GM23338 (cell line): ENCODE data around the gene HSP90AB1. TPM values are rescaled to one million over a fixed set of nuclear protein-coding genes. Genes with fewer than 3 reads are reported as not detected.
A peak's percentile ranks its signal among the peaks of the same experiment; 100 is the strongest.

Experiments
- ATAC-seq: fragments of 200-7000 bp; cut with Tn5 transposase; 3 replicates; pipeline ENCODE4 v1.9.1; 2020
- DNase-seq: peaks from one replicate; pipeline ENCODE4 v3.0.0-alpha.2; 2015; ENCODE audit warnings: low spot score
- H2AFZ ChIP-seq: fragments of 200-600 bp; sonication (generic); 2 replicates; pipeline ENCODE4 v1.8.0; 2016; ENCODE audit warnings: antibody characterized with exemption, mild to moderate bottlenecking, moderate library complexity
- H3F3A ChIP-seq: fragments of 200-600 bp; sonication (generic); replicated peaks from 2 replicates; pipeline ENCODE4 v1.8.0; 2017; ENCODE audit warnings: antibody characterized with exemption, mixed run types, low read depth
- H3K27ac ChIP-seq: fragments of 200-600 bp; sonication (generic); 2 replicates; pipeline ENCODE4 v1.6.1; 2016; ENCODE audit warnings: low read depth
- H3K27me3 ChIP-seq: fragments of 200-600 bp; sonication (generic); 2 replicates; pipeline ENCODE4 v1.8.0; 2016; ENCODE audit warnings: mild to moderate bottlenecking, mixed run types, moderate library complexity; ENCODE audit not compliant: insufficient read depth
- H3K36me3 ChIP-seq: fragments of 200-600 bp; sonication (generic); 2 replicates; pipeline ENCODE4 v1.8.0; 2016; ENCODE audit warnings: mild to moderate bottlenecking; ENCODE audit not compliant: insufficient read depth
- H3K4me1 ChIP-seq: fragments of 200-600 bp; sonication (generic); 2 replicates; pipeline ENCODE4 v1.8.0; 2016; ENCODE audit warnings: mild to moderate bottlenecking, moderate library complexity; ENCODE audit not compliant: insufficient read depth
- H3K4me2 ChIP-seq: fragments of 200-600 bp; sonication (generic); 2 replicates; pipeline ENCODE4 v1.7.1; 2017; ENCODE audit warnings: mixed run types
- H3K4me3 ChIP-seq: fragments of 200-600 bp; sonication (generic); 2 replicates; pipeline ENCODE4 v1.6.1; 2016; ENCODE audit warnings: mixed run types
- H3K79me2 ChIP-seq: fragments of 200-600 bp; sonication (generic); replicated peaks from 2 replicates; pipeline ENCODE4 v1.8.0; 2017; ENCODE audit warnings: mild to moderate bottlenecking; ENCODE audit not compliant: insufficient read depth
- H3K9me2 ChIP-seq: fragments of 200-600 bp; sonication (generic); 2 replicates; pipeline ENCODE4 v1.8.0; 2017; ENCODE audit not compliant: insufficient read depth
- H4K20me1 ChIP-seq: fragments of 200-600 bp; sonication (generic); replicated peaks from 2 replicates; pipeline ENCODE4 v1.8.0; 2017; ENCODE audit warnings: mild to moderate bottlenecking; ENCODE audit not compliant: insufficient read depth
- H3K27ac Mint-ChIP-seq: 2 replicates; pipeline ENCODE4 v1.8.0; 2020; ENCODE audit warnings: inconsistent platforms, mild to moderate bottlenecking, moderate library complexity, mixed read lengths
- H3K27me3 Mint-ChIP-seq: 3 replicates; pipeline ENCODE4 v1.8.0; 2022; ENCODE audit warnings: low read depth, mild to moderate bottlenecking, moderate library complexity, mixed read lengths, inconsistent platforms; ENCODE audit not compliant: insufficient read depth, poor library complexity
- H3K36me3 Mint-ChIP-seq: 3 replicates; pipeline ENCODE4 v1.8.0; 2021; ENCODE audit warnings: low read depth, mild to moderate bottlenecking, inconsistent platforms, moderate library complexity, mixed read lengths
- H3K4me1 Mint-ChIP-seq: 3 replicates; pipeline ENCODE4 v1.8.0; 2020; ENCODE audit warnings: mild to moderate bottlenecking, inconsistent platforms, mixed read lengths
- H3K4me3 Mint-ChIP-seq: 3 replicates; pipeline ENCODE4 v1.8.0; 2021; ENCODE audit warnings: moderate library complexity, mild to moderate bottlenecking, inconsistent platforms, mixed read lengths
- H3K9me3 Mint-ChIP-seq: 3 replicates; pipeline ENCODE4 v1.8.0; 2020; ENCODE audit warnings: moderate library complexity, mild to moderate bottlenecking, inconsistent platforms, mixed read lengths
- CREB1 ChIP-seq: fragments of 250-450 bp; sonication (Bioruptor Pico); IDR thresholded peaks from 2 replicates; pipeline ENCODE4 v1.5.0; 2020; ENCODE audit warnings: low read depth, mild to moderate bottlenecking, moderate library complexity
- EZH2 ChIP-seq: fragments of 200-600 bp; sonication (generic); IDR thresholded peaks from one replicate; pipeline ENCODE4 v1.8.0; 2017; ENCODE audit warnings: antibody characterized with exemption, mild to moderate bottlenecking, low read depth; ENCODE audit not compliant: unreplicated experiment
- EZH2phosphoT487 ChIP-seq: fragments of 200-600 bp; sonication (generic); IDR thresholded peaks from one replicate; pipeline ENCODE4 v1.8.1; 2018; ENCODE audit warnings: antibody characterized with exemption; ENCODE audit not compliant: unreplicated experiment
- JUNB ChIP-seq: IDR thresholded peaks from one replicate; pipeline ENCODE4 v1.6.1; 2016; ENCODE audit warnings: antibody characterized with exemption; ENCODE audit not compliant: unreplicated experiment
- NANOG ChIP-seq: IDR thresholded peaks from 2 replicates; pipeline ENCODE4 v1.6.1; 2016; ENCODE audit warnings: antibody characterized with exemption, borderline replicate concordance
- POLR2AphosphoS5 ChIP-seq: IDR thresholded peaks from 2 replicates; pipeline ENCODE4 v1.6.1; 2016; ENCODE audit warnings: antibody characterized with exemption, low read depth
- STAT1 ChIP-seq: IDR thresholded peaks from one replicate; pipeline ENCODE4 v1.6.1; 2016; ENCODE audit warnings: antibody characterized with exemption; ENCODE audit not compliant: unreplicated experiment
- ZNF114 ChIP-seq: fragments of 250-450 bp; sonication (Bioruptor Pico); IDR thresholded peaks from 2 replicates; pipeline ENCODE4 v1.5.0; 2020; ENCODE audit warnings: mild to moderate bottlenecking, moderate library complexity
- ZNF331 ChIP-seq: fragments of 250-450 bp; sonication (Bioruptor Pico); IDR thresholded peaks from 2 replicates; pipeline ENCODE4 v1.5.0; 2020; ENCODE audit warnings: low read depth, mild to moderate bottlenecking, moderate library complexity
- polyA plus RNA-seq: library from polyadenylated mRNA; unstranded; fragments of >200 nt; fragmentation: Nextera tagmentation; extraction: Ambion mirVana; gene quantifications from 2 replicates; pipeline ENCODE4 v1.2.1, GENCODE V29; 2016
- total RNA-seq: library from RNA; depleted of rRNA; stranded (reverse); fragments of >200 nt; shearing (Covaris generic); gene quantifications from 2 replicates; pipeline ENCODE4 v1.2.3, GENCODE V29; 2014
- TF ChIP-seq, protein P1 (sequence below): IDR thresholded peaks from 2 replicates; pipeline ENCODE4 v1.6.1; 2016; ENCODE audit warnings: antibody characterized with exemption
- TF ChIP-seq, protein P2 (sequence below): fragments of 250-450 bp; sonication (Bioruptor Pico); IDR thresholded peaks from 2 replicates; pipeline ENCODE4 v1.5.0; 2020; ENCODE audit warnings: mild to moderate bottlenecking, moderate library complexity
- TF ChIP-seq, protein P3 (sequence below), 2 experiments: fragments of 200-600 bp in 1 of 2; sonication (generic) in 1 of 2; conservative IDR thresholded peaks; 2 replicates each; pipeline versions ENCODE4 v1.5.1 to v1.6.1; 2016 to 2017; ENCODE audit warnings: antibody characterized with exemption in 2 of 2, low read depth in 2 of 2, mild to moderate bottlenecking in 2 of 2, moderate library complexity in 1 of 2
- TF ChIP-seq, protein P4 (sequence below): IDR thresholded peaks from one replicate; pipeline ENCODE4 v1.6.1; 2018; ENCODE audit warnings: antibody characterized with exemption; ENCODE audit not compliant: unreplicated experiment

Gene HSP90AB1
- total and polyA plus RNA-seq, 2 experiments from 2014 or later = 1,425 to 2,361 TPM

DNA sequence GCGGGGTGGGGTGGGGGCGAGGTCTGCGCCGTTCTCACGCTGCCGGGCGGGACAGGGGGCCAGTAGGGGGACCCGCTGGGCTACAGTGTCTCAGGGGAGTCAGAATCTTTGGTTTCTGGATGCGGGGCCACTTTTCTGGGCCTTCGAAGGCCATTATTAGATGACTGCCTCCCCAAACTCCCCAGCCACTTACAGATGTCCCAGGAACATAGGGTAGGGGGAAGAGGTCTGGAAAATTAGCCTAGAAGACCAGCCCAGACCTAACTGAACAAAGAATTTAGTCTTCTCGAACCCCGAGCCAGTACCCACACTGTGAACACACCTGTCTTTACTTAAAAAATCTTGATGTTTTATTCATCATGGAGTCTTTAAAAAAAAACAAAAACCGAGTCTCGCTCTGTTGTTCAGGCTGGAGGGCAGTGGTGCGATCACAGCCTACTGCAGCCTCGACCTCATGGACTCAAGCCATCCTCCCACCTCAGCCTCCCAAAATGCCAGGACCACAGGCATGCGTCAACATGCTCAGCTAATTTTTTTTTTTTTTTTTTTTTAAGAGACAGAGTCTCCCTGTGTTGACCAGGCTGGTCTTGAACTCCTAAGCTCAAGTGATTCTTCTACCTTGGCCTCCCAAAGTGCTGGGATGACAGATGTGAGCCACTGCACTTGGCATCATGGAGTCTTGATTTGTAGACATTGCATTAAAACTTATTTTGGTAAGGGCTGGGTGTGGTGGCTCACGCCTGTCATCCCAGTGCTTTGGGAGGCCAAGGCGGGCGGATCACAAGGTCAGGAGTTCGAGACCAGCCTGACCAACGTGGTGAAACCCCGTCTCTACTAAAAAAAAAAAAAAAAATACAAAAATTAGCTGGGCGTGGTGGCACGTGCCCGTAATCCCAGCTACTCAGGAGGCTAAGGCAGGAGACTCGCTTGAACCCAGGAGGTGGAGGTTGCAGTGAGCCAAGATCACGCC is 26.8 kb upstream of the HSP90AB1 start:
- Histone ChIP-seq H3F3A (peaks cover 45% of the 10 kb centered on the region), H3K4me3 (peak overlapping the region; percentile 41), H4K20me1 (peaks cover 10% of the 10 kb centered on the region), H3K27me3 (no peaks in the 10 kb centered on the region), H3K4me2 (peak overlapping the region; percentile 66; the same call in 1 of the 2 replicates), H3K4me1 (peaks cover 58% of the 10 kb centered on the region), H3K9me2 (no peaks in the 10 kb centered on the region), H3K36me3 (no peaks in the 10 kb centered on the region), H3K27ac (peak overlapping the region; percentile 95), H2AFZ (no peak overlapping the region), H3K79me2 (peaks cover 16% of the 10 kb centered on the region)
- no peak for TF ChIP-seq CREB1 (CRISPR knock-in tag)
- no peak for TF ChIP-seq JUNB
- TF ChIP-seq, protein P1, sequence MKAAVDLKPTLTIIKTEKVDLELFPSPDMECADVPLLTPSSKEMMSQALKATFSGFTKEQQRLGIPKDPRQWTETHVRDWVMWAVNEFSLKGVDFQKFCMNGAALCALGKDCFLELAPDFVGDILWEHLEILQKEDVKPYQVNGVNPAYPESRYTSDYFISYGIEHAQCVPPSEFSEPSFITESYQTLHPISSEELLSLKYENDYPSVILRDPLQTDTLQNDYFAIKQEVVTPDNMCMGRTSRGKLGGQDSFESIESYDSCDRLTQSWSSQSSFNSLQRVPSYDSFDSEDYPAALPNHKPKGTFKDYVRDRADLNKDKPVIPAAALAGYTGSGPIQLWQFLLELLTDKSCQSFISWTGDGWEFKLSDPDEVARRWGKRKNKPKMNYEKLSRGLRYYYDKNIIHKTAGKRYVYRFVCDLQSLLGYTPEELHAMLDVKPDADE = no peak
- no peak for TF ChIP-seq EZH2phosphoT487
- no peak for TF ChIP-seq ZNF331 (CRISPR knock-in tag)
- TF ChIP-seq, protein P2, sequence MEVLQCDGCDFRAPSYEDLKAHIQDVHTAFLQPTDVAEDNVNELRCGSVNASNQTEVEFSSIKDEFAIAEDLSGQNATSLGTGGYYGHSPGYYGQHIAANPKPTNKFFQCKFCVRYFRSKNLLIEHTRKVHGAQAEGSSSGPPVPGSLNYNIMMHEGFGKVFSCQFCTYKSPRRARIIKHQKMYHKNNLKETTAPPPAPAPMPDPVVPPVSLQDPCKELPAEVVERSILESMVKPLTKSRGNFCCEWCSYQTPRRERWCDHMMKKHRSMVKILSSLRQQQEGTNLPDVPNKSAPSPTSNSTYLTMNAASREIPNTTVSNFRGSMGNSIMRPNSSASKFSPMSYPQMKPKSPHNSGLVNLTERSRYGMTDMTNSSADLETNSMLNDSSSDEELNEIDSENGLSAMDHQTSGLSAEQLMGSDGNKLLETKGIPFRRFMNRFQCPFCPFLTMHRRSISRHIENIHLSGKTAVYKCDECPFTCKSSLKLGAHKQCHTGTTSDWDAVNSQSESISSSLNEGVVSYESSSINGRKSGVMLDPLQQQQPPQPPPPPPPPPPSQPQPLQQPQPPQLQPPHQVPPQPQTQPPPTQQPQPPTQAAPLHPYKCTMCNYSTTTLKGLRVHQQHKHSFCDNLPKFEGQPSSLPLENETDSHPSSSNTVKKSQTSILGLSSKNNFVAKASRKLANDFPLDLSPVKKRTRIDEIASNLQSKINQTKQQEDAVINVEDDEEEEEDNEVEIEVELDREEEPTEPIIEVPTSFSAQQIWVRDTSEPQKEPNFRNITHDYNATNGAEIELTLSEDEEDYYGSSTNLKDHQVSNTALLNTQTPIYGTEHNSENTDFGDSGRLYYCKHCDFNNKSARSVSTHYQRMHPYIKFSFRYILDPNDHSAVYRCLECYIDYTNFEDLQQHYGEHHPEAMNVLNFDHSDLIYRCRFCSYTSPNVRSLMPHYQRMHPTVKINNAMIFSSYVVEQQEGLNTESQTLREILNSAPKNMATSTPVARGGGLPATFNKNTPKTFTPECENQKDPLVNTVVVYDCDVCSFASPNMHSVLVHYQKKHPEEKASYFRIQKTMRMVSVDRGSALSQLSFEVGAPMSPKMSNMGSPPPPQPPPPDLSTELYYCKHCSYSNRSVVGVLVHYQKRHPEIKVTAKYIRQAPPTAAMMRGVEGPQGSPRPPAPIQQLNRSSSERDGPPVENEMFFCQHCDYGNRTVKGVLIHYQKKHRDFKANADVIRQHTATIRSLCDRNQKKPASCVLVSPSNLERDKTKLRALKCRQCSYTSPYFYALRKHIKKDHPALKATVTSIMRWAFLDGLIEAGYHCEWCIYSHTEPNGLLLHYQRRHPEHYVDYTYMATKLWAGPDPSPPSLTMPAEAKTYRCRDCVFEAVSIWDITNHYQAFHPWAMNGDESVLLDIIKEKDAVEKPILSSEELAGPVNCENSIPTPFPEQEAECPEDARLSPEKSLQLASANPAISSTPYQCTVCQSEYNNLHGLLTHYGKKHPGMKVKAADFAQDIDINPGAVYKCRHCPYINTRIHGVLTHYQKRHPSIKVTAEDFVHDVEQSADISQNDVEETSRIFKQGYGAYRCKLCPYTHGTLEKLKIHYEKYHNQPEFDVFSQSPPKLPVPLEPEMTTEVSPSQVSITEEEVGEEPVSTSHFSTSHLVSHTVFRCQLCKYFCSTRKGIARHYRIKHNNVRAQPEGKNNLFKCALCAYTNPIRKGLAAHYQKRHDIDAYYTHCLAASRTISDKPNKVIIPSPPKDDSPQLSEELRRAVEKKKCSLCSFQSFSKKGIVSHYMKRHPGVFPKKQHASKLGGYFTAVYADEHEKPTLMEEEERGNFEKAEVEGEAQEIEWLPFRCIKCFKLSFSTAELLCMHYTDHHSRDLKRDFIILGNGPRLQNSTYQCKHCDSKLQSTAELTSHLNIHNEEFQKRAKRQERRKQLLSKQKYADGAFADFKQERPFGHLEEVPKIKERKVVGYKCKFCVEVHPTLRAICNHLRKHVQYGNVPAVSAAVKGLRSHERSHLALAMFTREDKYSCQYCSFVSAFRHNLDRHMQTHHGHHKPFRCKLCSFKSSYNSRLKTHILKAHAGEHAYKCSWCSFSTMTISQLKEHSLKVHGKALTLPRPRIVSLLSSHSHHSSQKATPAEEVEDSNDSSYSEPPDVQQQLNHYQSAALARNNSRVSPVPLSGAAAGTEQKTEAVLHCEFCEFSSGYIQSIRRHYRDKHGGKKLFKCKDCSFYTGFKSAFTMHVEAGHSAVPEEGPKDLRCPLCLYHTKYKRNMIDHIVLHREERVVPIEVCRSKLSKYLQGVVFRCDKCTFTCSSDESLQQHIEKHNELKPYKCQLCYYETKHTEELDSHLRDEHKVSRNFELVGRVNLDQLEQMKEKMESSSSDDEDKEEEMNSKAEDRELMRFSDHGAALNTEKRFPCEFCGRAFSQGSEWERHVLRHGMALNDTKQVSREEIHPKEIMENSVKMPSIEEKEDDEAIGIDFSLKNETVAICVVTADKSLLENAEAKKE (CRISPR knock-in tag) = 0 out of 2 replicates have a peak, but pooled peaks have one; percentile 15
- no peak for TF ChIP-seq POLR2AphosphoS5
- no peak for TF ChIP-seq NANOG
- TF ChIP-seq, protein P3, sequence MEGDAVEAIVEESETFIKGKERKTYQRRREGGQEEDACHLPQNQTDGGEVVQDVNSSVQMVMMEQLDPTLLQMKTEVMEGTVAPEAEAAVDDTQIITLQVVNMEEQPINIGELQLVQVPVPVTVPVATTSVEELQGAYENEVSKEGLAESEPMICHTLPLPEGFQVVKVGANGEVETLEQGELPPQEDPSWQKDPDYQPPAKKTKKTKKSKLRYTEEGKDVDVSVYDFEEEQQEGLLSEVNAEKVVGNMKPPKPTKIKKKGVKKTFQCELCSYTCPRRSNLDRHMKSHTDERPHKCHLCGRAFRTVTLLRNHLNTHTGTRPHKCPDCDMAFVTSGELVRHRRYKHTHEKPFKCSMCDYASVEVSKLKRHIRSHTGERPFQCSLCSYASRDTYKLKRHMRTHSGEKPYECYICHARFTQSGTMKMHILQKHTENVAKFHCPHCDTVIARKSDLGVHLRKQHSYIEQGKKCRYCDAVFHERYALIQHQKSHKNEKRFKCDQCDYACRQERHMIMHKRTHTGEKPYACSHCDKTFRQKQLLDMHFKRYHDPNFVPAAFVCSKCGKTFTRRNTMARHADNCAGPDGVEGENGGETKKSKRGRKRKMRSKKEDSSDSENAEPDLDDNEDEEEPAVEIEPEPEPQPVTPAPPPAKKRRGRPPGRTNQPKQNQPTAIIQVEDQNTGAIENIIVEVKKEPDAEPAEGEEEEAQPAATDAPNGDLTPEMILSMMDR (conservative IDR thresholded peaks at IDR 0.05; ENCODE audit: low read depth in 2 of 2) = peak in 1 of 2 experiments; percentile 17; a peak in 1 of 4 replicates
- TF ChIP-seq, protein P4, sequence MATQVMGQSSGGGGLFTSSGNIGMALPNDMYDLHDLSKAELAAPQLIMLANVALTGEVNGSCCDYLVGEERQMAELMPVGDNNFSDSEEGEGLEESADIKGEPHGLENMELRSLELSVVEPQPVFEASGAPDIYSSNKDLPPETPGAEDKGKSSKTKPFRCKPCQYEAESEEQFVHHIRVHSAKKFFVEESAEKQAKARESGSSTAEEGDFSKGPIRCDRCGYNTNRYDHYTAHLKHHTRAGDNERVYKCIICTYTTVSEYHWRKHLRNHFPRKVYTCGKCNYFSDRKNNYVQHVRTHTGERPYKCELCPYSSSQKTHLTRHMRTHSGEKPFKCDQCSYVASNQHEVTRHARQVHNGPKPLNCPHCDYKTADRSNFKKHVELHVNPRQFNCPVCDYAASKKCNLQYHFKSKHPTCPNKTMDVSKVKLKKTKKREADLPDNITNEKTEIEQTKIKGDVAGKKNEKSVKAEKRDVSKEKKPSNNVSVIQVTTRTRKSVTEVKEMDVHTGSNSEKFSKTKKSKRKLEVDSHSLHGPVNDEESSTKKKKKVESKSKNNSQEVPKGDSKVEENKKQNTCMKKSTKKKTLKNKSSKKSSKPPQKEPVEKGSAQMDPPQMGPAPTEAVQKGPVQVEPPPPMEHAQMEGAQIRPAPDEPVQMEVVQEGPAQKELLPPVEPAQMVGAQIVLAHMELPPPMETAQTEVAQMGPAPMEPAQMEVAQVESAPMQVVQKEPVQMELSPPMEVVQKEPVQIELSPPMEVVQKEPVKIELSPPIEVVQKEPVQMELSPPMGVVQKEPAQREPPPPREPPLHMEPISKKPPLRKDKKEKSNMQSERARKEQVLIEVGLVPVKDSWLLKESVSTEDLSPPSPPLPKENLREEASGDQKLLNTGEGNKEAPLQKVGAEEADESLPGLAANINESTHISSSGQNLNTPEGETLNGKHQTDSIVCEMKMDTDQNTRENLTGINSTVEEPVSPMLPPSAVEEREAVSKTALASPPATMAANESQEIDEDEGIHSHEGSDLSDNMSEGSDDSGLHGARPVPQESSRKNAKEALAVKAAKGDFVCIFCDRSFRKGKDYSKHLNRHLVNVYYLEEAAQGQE = no peak
- TF ChIP-seq EZH2 = no peak
- no peak for TF ChIP-seq STAT1
- no peak for TF ChIP-seq ZNF114 (CRISPR knock-in tag)
- no peak for ATAC-seq
- Mint-ChIP-seq H3K4me3 (peak overlapping the region; percentile 82), H3K9me3 (no peaks in the 10 kb centered on the region), H3K27me3 (peaks cover 28% of the 10 kb centered on the region), H3K36me3 (peaks cover 13% of the 10 kb centered on the region; the same call in 2 of the 3 replicates), H3K27ac (peak overlapping the region; percentile 93), H3K4me1 (peaks cover 64% of the 10 kb centered on the region)
- no peak for DNase-seq
